Fibroblast of villous mesenchyme (primary cell): ENCODE data around the gene MAPKAP1. TPM values are rescaled to one million over a fixed set of nuclear protein-coding genes. Genes with fewer than 3 reads are reported as not detected.

ENCODE experiments used
- DNase-seq: peaks from one replicate; pipeline ENCODE4 v3.0.0-alpha.2; 2010; ENCODE audit warnings: low read depth
- H3K4me3 ChIP-seq: 2 replicates; pipeline ENCODE4 v1.5.1; 2011; ENCODE audit warnings: low read depth, mild to moderate bottlenecking, low read length
- CTCF ChIP-seq: IDR thresholded peaks from 2 replicates; pipeline ENCODE4 v1.5.1; 2012; ENCODE audit warnings: low read depth, mild to moderate bottlenecking, low read length; ENCODE audit not compliant: insufficient read depth
- total RNA-seq: library from RNA; depleted of rRNA; stranded (reverse); fragments of >200 nt; gene quantifications from 2 replicates; pipeline ENCODE4 v1.2.3, GENCODE V29; 2012

MAPKAP1 gene
- total RNA-seq, 1 donor: 92.0 TPM

- no peak for DNase-seq
Measured at GRCh38 chr9:125620216-125620615, 86.8 kb downstream of the MAPKAP1 start.

GRCh38 chr9:125617087-125617486, 89.9 kb downstream of the MAPKAP1 start:
- no peak for TF ChIP-seq CTCF
- DNase-seq: no peak
- no peak overlapping the region for H3K4me3 ChIP-seq

More at GRCh38 chr9:125620216-125620615, 86.8 kb downstream of the MAPKAP1 start:
- no peak overlapping the region for H3K4me3 ChIP-seq
- no peak for TF ChIP-seq CTCF

GRCh38 chr9:125613141-125613540, 93.9 kb downstream of the MAPKAP1 start:
- H3K4me3 ChIP-seq: no peak overlapping the region
- no peak for DNase-seq
- no peak for TF ChIP-seq CTCF

- no peak for DNase-seq
- H3K4me3 ChIP-seq: no peak overlapping the region
- no peak for TF ChIP-seq CTCF
Measured at GRCh38 chr9:125612616-125613015, 94.4 kb downstream of the MAPKAP1 start.

GRCh38 chr9:125611121-125611765, 95.8 kb downstream of the MAPKAP1 start:
- DNase-seq: no peak
- no peak for TF ChIP-seq CTCF
- H3K4me3 ChIP-seq: no peak overlapping the region

- H3K4me3 ChIP-seq: no peak overlapping the region
- DNase-seq: no peak
- TF ChIP-seq CTCF: no peak
Measured at GRCh38 chr9:125609744-125610143, 97.3 kb downstream of the MAPKAP1 start.
